NCI-H345 treated with DMSO at 0.1 percent for 48 hours (cell line): ENCODE measurements around the gene MYNN.
A peak's percentile ranks its signal among the peaks of the same experiment; 100 is the strongest.
"Not testable (repeated sequence)": the region's sequence is repeated elsewhere in the genome, so short reads cannot be mapped to it uniquely, and the experiment has no call there.

Experiments used
- DNase-seq: peaks from one replicate; lab custom pipeline; 2025; ENCODE audit not compliant: unreplicated experiment; lab: John Stamatoyannopoulos, UW

MYNN gene

GRCh38 chr3:169772897-169773816, at the start of gene MYNN:
Gene MYNN (plus strand): TSS chr3:169773396. CDS start chr3:169774296, 900 bp downstream.
- DNase-seq, result peak; percentile 63

GRCh38 chr3:169731857-169732256, 41.3 kb upstream of the MYNN start:
- DNase-seq, result not testable (repeated sequence)

- no peak for DNase-seq
These were observed 34.1 kb upstream of the MYNN start for GRCh38 chr3:169739067-169739466.

GRCh38 chr3:169744366-169745054, 28.7 kb upstream of the MYNN start:
- DNase-seq, result no peak

GRCh38 chr3:169746924-169747323, 26.3 kb upstream of the MYNN start:
- DNase-seq, result no peak

- no peak for DNase-seq
These were observed 24.5 kb upstream of the MYNN start for GRCh38 chr3:169748670-169749069.

- DNase-seq, result no peak
These were observed 22.5 kb upstream of the MYNN start for GRCh38 chr3:169750665-169751064.

GRCh38 chr3:169751875-169752274, 21.3 kb upstream of the MYNN start:
- no peak for DNase-seq

GRCh38 chr3:169754711-169755110, 18.5 kb upstream of the MYNN start:
- no peak for DNase-seq

- DNase-seq, result no peak
These were observed 17.7 kb upstream of the MYNN start for GRCh38 chr3:169755488-169755887.

GRCh38 chr3:169758359-169758994, 14.7 kb upstream of the MYNN start:
- DNase-seq, result no peak

- DNase-seq, result no peak
These were observed 13.9 kb upstream of the MYNN start for GRCh38 chr3:169759256-169759655.

GRCh38 chr3:169760479-169760878, 12.7 kb upstream of the MYNN start:
- no peak for DNase-seq

GRCh38 chr3:169764312-169764881, 8.8 kb upstream of the MYNN start:
- no peak for DNase-seq

GRCh38 chr3:169764882-169765612, 8.1 kb upstream of the MYNN start, which contains the start of gene TERC:
Gene TERC (minus strand): TSS chr3:169765060.
- peak; percentile 53 for DNase-seq

- DNase-seq, result no peak
These were observed 3.7 kb upstream of the MYNN start, which contains the start of gene ACTRT3 for GRCh38 chr3:169769287-169770181. Gene ACTRT3 (minus strand): TSS chr3:169769561. CDS start chr3:169769520, 41 bp downstream.

GRCh38 chr3:169771497-169772304, 1.5 kb upstream of the MYNN start:
- peak; percentile 53 for DNase-seq

- peak; percentile 69 for DNase-seq
These were observed 795 bp upstream of the MYNN start for GRCh38 chr3:169772305-169772896.
